H9 (cell line): ENCODE results near the gene CABLES2. TPM values are rescaled to one million over a fixed set of nuclear protein-coding genes. Genes with fewer than 3 reads are reported as not detected.

Experiments
- DNase-seq: peaks from one replicate; pipeline ENCODE4 v3.0.0-alpha.2; 2017
- H2AFZ ChIP-seq: one replicate; pipeline ENCODE4 v1.6.1; 2013; ENCODE audit warnings: mild to moderate bottlenecking, low read length, control low read depth, moderate library complexity
- H2AK5ac ChIP-seq: 2 replicates; pipeline ENCODE4 v1.6.1; 2013; ENCODE audit warnings: low read length, control low read depth, mixed read lengths; ENCODE audit not compliant: insufficient read length
- H2BK120ac ChIP-seq: one replicate; pipeline ENCODE4 v1.6.1; 2013; ENCODE audit warnings: low read depth, mild to moderate bottlenecking, low read length, control low read depth, inconsistent platforms; ENCODE audit not compliant: poor library complexity, severe bottlenecking
- H2BK12ac ChIP-seq: 2 replicates; pipeline ENCODE4 v1.6.1; 2013; ENCODE audit warnings: low read length, control low read depth, mixed read lengths, low read depth; ENCODE audit not compliant: insufficient read length
- H2BK15ac ChIP-seq: 2 replicates; pipeline ENCODE4 v1.6.1; 2013; ENCODE audit warnings: low read depth, low read length, control low read depth
- H2BK20ac ChIP-seq: one replicate; pipeline ENCODE4 v1.6.1; 2013; ENCODE audit warnings: low read depth, mild to moderate bottlenecking, low read length, control low read depth, inconsistent platforms; ENCODE audit not compliant: poor library complexity, severe bottlenecking
- H2BK5ac ChIP-seq: 2 replicates; pipeline ENCODE4 v1.6.1; 2013; ENCODE audit warnings: low read length, control low read depth, mixed read lengths; ENCODE audit not compliant: insufficient read length
- H3K14ac ChIP-seq: 2 replicates; pipeline ENCODE4 v1.6.1; 2013; ENCODE audit warnings: low read length, control low read depth; ENCODE audit not compliant: insufficient read depth
- H3K18ac ChIP-seq: 2 replicates; pipeline ENCODE4 v1.6.1; 2013; ENCODE audit warnings: low read depth, mild to moderate bottlenecking, mixed read lengths, low read length, control low read depth; ENCODE audit not compliant: insufficient read length
- H3K23ac ChIP-seq: 2 replicates; pipeline ENCODE4 v1.6.1; 2013; ENCODE audit warnings: low read length, control low read depth, mixed read lengths, low read depth; ENCODE audit not compliant: insufficient read length
- H3K23me2 ChIP-seq: 2 replicates; pipeline ENCODE4 v1.6.1; 2013; ENCODE audit warnings: low read depth, mild to moderate bottlenecking, mixed read lengths, low read length, control low read depth; ENCODE audit not compliant: insufficient read length, poor library complexity, severe bottlenecking
- H3K27ac ChIP-seq: 2 replicates; pipeline ENCODE4 v1.5.1; 2013; ENCODE audit warnings: low read length, control low read depth, mixed read lengths, low read depth; ENCODE audit not compliant: insufficient read length
- H3K27me3 ChIP-seq: 2 replicates; pipeline ENCODE4 v1.6.1; 2013; ENCODE audit warnings: low read length, control low read depth, inconsistent platforms; ENCODE audit not compliant: insufficient read depth
- H3K4ac ChIP-seq: 2 replicates; pipeline ENCODE4 v1.6.1; 2013; ENCODE audit warnings: low read depth, mild to moderate bottlenecking, control low read depth, inconsistent platforms, low read length, moderate library complexity
- H3K4me1 ChIP-seq: 2 replicates; pipeline ENCODE4 v1.6.1; 2013; ENCODE audit warnings: low read length, control low read depth, inconsistent platforms; ENCODE audit not compliant: insufficient read depth
- H3K4me2 ChIP-seq: 2 replicates; pipeline ENCODE4 v1.6.1; 2013; ENCODE audit warnings: low read length, control low read depth, mixed read lengths; ENCODE audit not compliant: insufficient read length, insufficient read depth
- H3K56ac ChIP-seq: 2 replicates; pipeline ENCODE4 v1.6.1; 2013; ENCODE audit warnings: low read depth, mild to moderate bottlenecking, mixed read lengths, low read length, control low read depth; ENCODE audit not compliant: insufficient read length
- H3K79me1 ChIP-seq: 2 replicates; pipeline ENCODE4 v1.6.1; 2013; ENCODE audit warnings: low read depth, mild to moderate bottlenecking, moderate library complexity, low read length, control low read depth, inconsistent platforms; ENCODE audit not compliant: insufficient read depth, poor library complexity, severe bottlenecking
- H3K79me2 ChIP-seq: 2 replicates; pipeline ENCODE4 v1.6.1; 2013; ENCODE audit warnings: low read length, control low read depth, inconsistent platforms; ENCODE audit not compliant: insufficient read depth
- H3K9ac ChIP-seq: 2 replicates; pipeline ENCODE4 v1.6.1; 2013; ENCODE audit warnings: low read length, control low read depth, mixed read lengths; ENCODE audit not compliant: insufficient read length; ENCODE audit errors: extremely low read depth
- H3K9me3 ChIP-seq: one replicate; pipeline ENCODE4 v1.6.1; 2013; ENCODE audit warnings: low read depth, low read length, inconsistent platforms; ENCODE audit not compliant: control insufficient read depth
- H3T11ph ChIP-seq: one replicate; pipeline ENCODE4 v1.6.1; 2013; ENCODE audit warnings: mild to moderate bottlenecking, low read length, control low read depth, inconsistent platforms
- H4K20me1 ChIP-seq: one replicate; pipeline ENCODE4 v1.6.1; 2013; ENCODE audit not compliant: control insufficient read depth, insufficient read length, insufficient read depth
- H4K5ac ChIP-seq: 2 replicates; pipeline ENCODE4 v1.6.1; 2013; ENCODE audit warnings: low read depth, mild to moderate bottlenecking, mixed read lengths, low read length, control low read depth; ENCODE audit not compliant: insufficient read length
- H4K8ac ChIP-seq: replicated peaks from 2 replicates; pipeline ENCODE4 v1.6.1; 2013; ENCODE audit warnings: low read length, control low read depth, mixed read lengths, low read depth; ENCODE audit not compliant: insufficient read length
- H4K91ac ChIP-seq: 2 replicates; pipeline ENCODE4 v1.6.1; 2013; ENCODE audit warnings: low read depth, mild to moderate bottlenecking, moderate library complexity, mixed read lengths, low read length, control low read depth; ENCODE audit not compliant: insufficient read length
- H3K27ac Mint-ChIP-seq, 3 experiments: 2 replicates in 2 of 3; 3 replicates in 1 of 3; pipeline ENCODE4 v1.8.0; 2020 to 2021; ENCODE audit warnings: mixed read lengths in 3 of 3, mild to moderate bottlenecking in 1 of 3, moderate library complexity in 1 of 3
- H3K27me3 Mint-ChIP-seq: 2 replicates; pipeline ENCODE4 v1.8.0; 2021; ENCODE audit warnings: low read depth, mild to moderate bottlenecking, moderate library complexity, mixed read lengths
- H3K36me3 Mint-ChIP-seq, 3 experiments: 2 replicates in 2 of 3; 3 replicates in 1 of 3; pipeline ENCODE4 v1.8.0; 2020 to 2021; ENCODE audit warnings: low read depth in 3 of 3, mixed read lengths in 3 of 3; ENCODE audit not compliant: insufficient read depth in 1 of 3
- H3K4me1 Mint-ChIP-seq, 2 experiments: 2 replicates each; pipeline ENCODE4 v1.8.0; 2020; ENCODE audit warnings: mixed read lengths in 2 of 2
- H3K4me3 Mint-ChIP-seq, 2 experiments: 2 replicates in 1 of 2; 3 replicates in 1 of 2; pipeline ENCODE4 v1.8.0; 2020 to 2021; ENCODE audit warnings: mild to moderate bottlenecking in 2 of 2, mixed read lengths in 2 of 2, moderate library complexity in 1 of 2
- H3K9me3 Mint-ChIP-seq, 2 experiments: 2 replicates in 1 of 2; 3 replicates in 1 of 2; pipeline ENCODE4 v1.8.0; 2020; ENCODE audit warnings: mild to moderate bottlenecking in 2 of 2, mixed read lengths in 2 of 2, moderate library complexity in 1 of 2
- CTCF ChIP-seq: fragments of 200-600 bp; sonication (generic); conservative IDR thresholded peaks from 3 replicates; pipeline ENCODE4 v1.8.0; 2021; ENCODE audit warnings: antibody characterized with exemption, mild to moderate bottlenecking
- WGBS: extraction: QIAGEN DNeasy Blood & Tissue Kit; methylation state at CpG from one replicate; pipeline ENCODE4 v1.1.7; 2013; ENCODE audit warnings: missing lambda C conversion rate, low lambda C conversion rate, mixed read lengths; ENCODE audit not compliant: insufficient read length; ENCODE audit errors: extremely low coverage; 5-methylcytosine and 5-hydroxymethylcytosine counted together
- total RNA-seq: library from RNA; stranded (reverse); gene quantifications from 2 replicates; pipeline ENCODE4 v1.2.1, GENCODE V29; 2021

The CABLES2 gene
- total RNA-seq, 1 experiment from 2014 or later: 10.8 TPM

- Histone ChIP-seq H3K27me3 (no peaks in the 10 kb centered on the region), H4K20me1 (no peaks in the 10 kb centered on the region), H3K9ac (no peak overlapping the region), H3K23me2 (no peaks in the 10 kb centered on the region), H3K27ac (no peak overlapping the region), H2AFZ (no peak overlapping the region), H4K5ac (no peak overlapping the region), H2BK5ac (no peak overlapping the region), H4K8ac (no peak overlapping the region), H2AK5ac (no peak overlapping the region), H2BK20ac (no peak overlapping the region), H2BK120ac (no peak overlapping the region), H3K14ac (no peak overlapping the region), H3K4me1 (no peaks in the 10 kb centered on the region), H4K91ac (no peak overlapping the region), H2BK12ac (no peak overlapping the region), H2BK15ac (no peak overlapping the region), H3K56ac (no peak overlapping the region), H3K4ac (no peak overlapping the region), H3K4me2 (no peak overlapping the region), H3K9me3 (no peaks in the 10 kb centered on the region), H3K23ac (no peak overlapping the region), H3K79me1 (no peaks in the 10 kb centered on the region), H3K18ac (no peak overlapping the region), H3T11ph (no peak overlapping the region), H3K79me2 (no peaks in the 10 kb centered on the region)
- Mint-ChIP-seq H3K9me3 (no peaks in the 10 kb centered on the region), H3K4me3 (no peak overlapping the region), H3K27ac (no peak overlapping the region), H3K36me3 (no peaks in the 10 kb centered on the region; a peak in 1 of 7 replicates), H3K27me3 (peaks cover 16% of the 10 kb centered on the region), H3K4me1 (peaks cover 9 to 15% of the 10 kb centered on the region in 2 experiments)
- TF ChIP-seq CTCF: no peak
- no peak for DNase-seq
- no CpG with 5 or more reads among the region's 12 CpGs for WGBS
These were observed 1.6 kb upstream of the CABLES2 start for GRCh38 chr20:62408640-62409039.
